ENCODE data around the gene ZCCHC12.

ZCCHC12 gene

DNA sequence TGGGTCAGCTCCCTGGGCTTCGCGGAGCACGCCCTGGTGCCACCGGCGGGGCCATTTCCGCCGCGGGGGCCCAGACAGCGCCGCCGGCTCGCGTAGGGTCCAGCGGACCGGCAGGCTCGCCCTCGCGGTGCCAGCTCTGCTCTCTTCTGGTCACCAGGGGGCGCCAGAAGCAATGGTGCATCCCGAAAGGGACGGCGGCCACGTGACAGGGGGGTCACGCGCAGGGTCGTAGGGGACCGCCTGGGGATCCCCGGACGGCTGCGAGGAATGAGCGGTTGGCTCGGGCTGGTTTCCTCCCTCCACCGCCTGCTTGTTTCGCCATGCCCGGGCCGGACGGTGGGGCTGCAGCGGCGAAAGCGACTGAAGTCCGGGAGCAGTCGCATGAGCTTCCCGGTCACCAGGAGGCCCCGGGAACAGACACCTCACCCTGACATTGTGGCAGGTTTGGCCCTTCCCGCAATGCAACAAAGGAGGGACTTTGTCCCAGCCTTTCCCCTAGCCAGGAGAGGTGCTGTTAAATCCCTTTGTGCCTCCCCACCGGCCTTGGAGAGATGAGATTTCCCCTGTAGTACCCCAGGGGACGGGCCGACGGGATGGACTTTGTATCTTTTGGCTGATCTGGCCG lies 15.8 kb downstream of the ZCCHC12 start:
- Histone ChIP-seq H3K27ac (ENCODE audit: low read depth, low read length) (no peak overlapping the region), H3K27me3 (ENCODE audit: control insufficient read depth, insufficient read depth, low read length) (peaks cover 28% of the 10 kb centered on the region), H3K4me3 (ENCODE audit: low read depth, low read length) (peak overlapping the region; percentile 58), H3K4me1 (ENCODE audit: control insufficient read depth, insufficient read depth, low read length) (peaks cover 12% of the 10 kb centered on the region; the same call in 1 of the 2 replicates), H3K9me3 (ENCODE audit: control insufficient read depth, insufficient read depth, low read depth, low read length) (no peaks in the 10 kb centered on the region), H3K9ac (ENCODE audit: low read length) (peak overlapping the region; percentile 66), H3K36me3 (ENCODE audit: control insufficient read depth, insufficient read depth, low read length) (no peaks in the 10 kb centered on the region)

DNA sequence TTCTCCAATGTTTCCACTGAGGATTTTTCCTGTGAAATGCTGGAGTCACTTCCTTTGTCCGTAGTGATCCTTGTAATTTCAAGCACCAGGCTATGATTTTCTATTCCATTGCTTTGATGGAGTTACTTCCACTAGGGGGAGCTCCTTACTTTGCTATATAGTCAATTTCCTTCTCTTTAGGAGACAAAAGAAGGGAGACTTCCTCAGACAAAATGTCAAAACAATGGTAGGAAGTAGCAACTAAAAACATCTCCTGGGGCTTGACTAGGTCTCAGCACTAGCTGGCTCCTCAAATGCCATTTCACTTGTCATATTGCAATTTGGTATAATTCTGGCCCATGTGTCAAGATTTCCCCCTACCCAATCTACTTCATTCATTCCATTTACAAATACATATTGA lies 24.1 kb downstream of the ZCCHC12 start:
- Histone ChIP-seq H3K9me3 (ENCODE audit: control insufficient read depth, insufficient read depth, low read depth, low read length) (no peaks in the 10 kb centered on the region), H3K36me3 (ENCODE audit: control insufficient read depth, insufficient read depth, low read length) (no peaks in the 10 kb centered on the region), H3K4me3 (ENCODE audit: low read depth, low read length) (no peak overlapping the region), H3K4me1 (ENCODE audit: control insufficient read depth, insufficient read depth, low read length) (no peaks in the 10 kb centered on the region), H3K27me3 (ENCODE audit: control insufficient read depth, insufficient read depth, low read length) (peaks cover 6% of the 10 kb centered on the region; the same call in 1 of the 2 replicates), H3K27ac (ENCODE audit: low read depth, low read length) (no peak overlapping the region), H3K9ac (ENCODE audit: low read length) (no peak overlapping the region)

DNA sequence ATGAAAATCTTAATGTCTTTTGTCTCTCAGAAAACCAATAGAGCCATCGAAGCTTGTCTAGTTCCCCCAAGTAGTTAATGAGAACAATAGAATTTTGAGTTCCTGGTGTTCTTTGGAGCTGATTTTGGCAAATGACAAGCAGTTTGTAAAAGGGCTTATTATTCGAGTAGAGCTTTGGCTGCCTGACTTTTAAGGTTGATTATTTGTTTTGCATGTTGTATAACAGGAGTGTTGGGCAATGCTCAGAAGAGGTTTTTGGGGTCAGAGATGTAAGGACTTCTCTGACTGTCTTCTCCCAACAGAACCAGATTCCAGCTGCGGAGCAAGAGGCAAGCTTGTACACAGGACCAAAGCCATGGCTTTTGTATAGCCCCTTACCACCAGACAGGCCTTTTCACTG lies 30.0 kb downstream of the ZCCHC12 start:
- Histone ChIP-seq H3K9me3 (ENCODE audit: control insufficient read depth, insufficient read depth, low read depth, low read length) (no peaks in the 10 kb centered on the region), H3K27ac (ENCODE audit: low read depth, low read length) (no peak overlapping the region), H3K4me1 (ENCODE audit: control insufficient read depth, insufficient read depth, low read length) (no peaks in the 10 kb centered on the region), H3K4me3 (ENCODE audit: low read depth, low read length) (no peak overlapping the region), H3K9ac (ENCODE audit: low read length) (no peak overlapping the region), H3K36me3 (ENCODE audit: control insufficient read depth, insufficient read depth, low read length) (no peaks in the 10 kb centered on the region), H3K27me3 (ENCODE audit: control insufficient read depth, insufficient read depth, low read length) (peaks cover 9% of the 10 kb centered on the region; the same call in 1 of the 2 replicates)

DNA sequence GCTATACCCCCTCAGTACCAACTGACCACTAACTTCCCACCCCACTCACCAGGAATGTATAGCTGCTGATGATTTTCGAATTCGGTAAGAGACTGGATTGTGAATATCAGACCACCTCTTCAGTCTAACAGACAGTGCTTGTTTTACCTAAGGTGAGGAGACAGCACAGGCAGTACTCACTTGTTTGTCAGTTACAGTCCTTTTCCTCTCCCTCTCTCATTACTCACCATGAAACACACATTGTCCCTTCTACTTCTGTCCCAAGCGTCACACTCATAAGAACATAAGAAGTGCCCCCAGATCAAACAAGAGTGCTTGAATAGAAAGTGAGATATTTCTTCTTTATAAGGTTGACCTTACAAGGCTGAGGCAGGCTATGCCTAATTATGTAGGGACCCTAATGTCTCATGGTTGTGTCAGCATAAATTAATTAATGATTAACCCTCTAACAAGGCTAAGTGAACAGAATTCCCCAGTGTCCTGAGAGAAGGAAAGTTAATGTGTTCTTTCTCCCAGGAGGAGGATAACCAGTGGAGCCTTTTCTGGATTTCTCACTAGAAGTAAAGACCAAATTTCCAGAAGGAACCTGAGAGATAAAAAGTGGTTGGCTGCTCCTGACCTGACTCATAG lies 32.2 kb downstream of the ZCCHC12 start:
- no peak overlapping the region for H3K9ac ChIP-seq (ENCODE audit: low read length)
- no peaks in the 10 kb centered on the region for H3K9me3 ChIP-seq (ENCODE audit: control insufficient read depth, insufficient read depth, low read depth, low read length)
- no peak overlapping the region for H3K4me3 ChIP-seq (ENCODE audit: low read depth, low read length)
- H3K27me3 ChIP-seq (ENCODE audit: control insufficient read depth, insufficient read depth, low read length), result peaks cover 3% of the 10 kb centered on the region; the same call in 1 of the 2 replicates
- H3K27ac ChIP-seq (ENCODE audit: low read depth, low read length), result no peak overlapping the region
- no peaks in the 10 kb centered on the region for H3K36me3 ChIP-seq (ENCODE audit: control insufficient read depth, insufficient read depth, low read length)
- H3K4me1 ChIP-seq (ENCODE audit: control insufficient read depth, insufficient read depth, low read length), result no peaks in the 10 kb centered on the region

DNA sequence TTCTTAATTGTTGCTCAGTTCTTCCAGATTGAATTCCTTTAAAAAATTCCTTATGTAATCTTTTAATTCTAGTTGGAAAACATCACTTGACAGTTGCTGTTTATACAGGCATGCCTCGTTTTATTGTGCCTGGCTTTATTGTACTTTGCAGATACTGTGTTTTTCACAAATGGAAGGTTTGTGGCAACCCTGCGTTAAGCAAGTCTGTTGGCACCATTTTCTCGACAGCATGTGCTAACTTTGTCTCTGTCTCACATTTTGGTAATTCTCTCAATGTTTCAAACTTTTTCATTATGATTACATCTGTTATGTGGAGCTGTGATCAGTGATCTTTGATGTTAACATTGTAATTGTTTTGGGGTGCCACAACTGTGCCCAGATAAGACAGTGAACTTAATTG lies 33.4 kb downstream of the ZCCHC12 start:
- Histone ChIP-seq H3K4me3 (ENCODE audit: low read depth, low read length) (no peak overlapping the region), H3K27ac (ENCODE audit: low read depth, low read length) (no peak overlapping the region), H3K36me3 (ENCODE audit: control insufficient read depth, insufficient read depth, low read length) (no peaks in the 10 kb centered on the region), H3K27me3 (ENCODE audit: control insufficient read depth, insufficient read depth, low read length) (peaks cover 3% of the 10 kb centered on the region; the same call in 1 of the 2 replicates), H3K9ac (ENCODE audit: low read length) (no peak overlapping the region), H3K4me1 (ENCODE audit: control insufficient read depth, insufficient read depth, low read length) (no peaks in the 10 kb centered on the region), H3K9me3 (ENCODE audit: control insufficient read depth, insufficient read depth, low read depth, low read length) (no peaks in the 10 kb centered on the region)

DNA sequence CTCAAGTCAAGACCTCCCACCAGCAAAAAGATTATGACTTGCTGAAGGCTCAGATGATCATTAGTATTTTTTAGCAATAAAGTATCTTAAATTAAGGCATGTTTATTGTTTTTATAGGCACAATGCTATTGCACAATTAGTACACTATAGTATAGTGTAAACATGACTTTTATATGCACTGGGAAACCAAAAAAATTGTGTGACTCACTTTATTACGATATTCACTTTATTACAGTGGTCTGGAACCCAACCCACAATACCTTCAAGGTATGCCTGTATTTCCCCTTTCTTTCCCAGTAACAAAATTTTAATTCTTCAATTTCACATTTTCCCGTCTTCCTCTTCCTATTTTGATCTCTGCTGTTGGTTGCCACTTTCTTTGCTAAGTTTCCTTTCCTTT lies 37.7 kb downstream of the ZCCHC12 start:
- Histone ChIP-seq H3K4me1 (ENCODE audit: control insufficient read depth, insufficient read depth, low read length) (no peaks in the 10 kb centered on the region), H3K9me3 (ENCODE audit: control insufficient read depth, insufficient read depth, low read depth, low read length) (no peaks in the 10 kb centered on the region), H3K9ac (ENCODE audit: low read length) (no peak overlapping the region), H3K4me3 (ENCODE audit: low read depth, low read length) (no peak overlapping the region), H3K27ac (ENCODE audit: low read depth, low read length) (no peak overlapping the region), H3K27me3 (ENCODE audit: control insufficient read depth, insufficient read depth, low read length) (no peaks in the 10 kb centered on the region), H3K36me3 (ENCODE audit: control insufficient read depth, insufficient read depth, low read length) (no peaks in the 10 kb centered on the region)

DNA sequence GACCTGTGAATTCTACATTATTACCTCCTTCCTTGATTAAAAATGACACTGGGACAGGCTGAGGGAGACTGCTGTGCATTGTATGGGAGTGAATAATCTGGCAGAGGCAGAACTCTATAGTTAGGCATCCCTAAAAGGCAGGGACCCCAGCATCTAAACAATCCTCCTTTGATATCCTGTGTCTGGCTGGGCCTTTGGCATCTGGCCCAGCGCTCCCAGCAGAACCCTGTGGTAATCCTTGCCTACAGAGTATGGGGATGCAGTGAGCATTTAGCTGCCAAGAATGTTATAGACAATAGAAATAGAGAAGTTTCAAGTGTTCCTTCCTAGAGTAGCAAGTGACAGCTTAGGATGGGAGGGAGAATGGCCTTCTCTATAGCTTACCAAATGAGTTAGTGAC lies 38.5 kb downstream of the ZCCHC12 start:
- Histone ChIP-seq H3K9ac (ENCODE audit: low read length) (no peak overlapping the region), H3K36me3 (ENCODE audit: control insufficient read depth, insufficient read depth, low read length) (no peaks in the 10 kb centered on the region), H3K27ac (ENCODE audit: low read depth, low read length) (no peak overlapping the region), H3K9me3 (ENCODE audit: control insufficient read depth, insufficient read depth, low read depth, low read length) (no peaks in the 10 kb centered on the region), H3K4me1 (ENCODE audit: control insufficient read depth, insufficient read depth, low read length) (no peaks in the 10 kb centered on the region), H3K4me3 (ENCODE audit: low read depth, low read length) (no peak overlapping the region), H3K27me3 (ENCODE audit: control insufficient read depth, insufficient read depth, low read length) (no peaks in the 10 kb centered on the region)

DNA sequence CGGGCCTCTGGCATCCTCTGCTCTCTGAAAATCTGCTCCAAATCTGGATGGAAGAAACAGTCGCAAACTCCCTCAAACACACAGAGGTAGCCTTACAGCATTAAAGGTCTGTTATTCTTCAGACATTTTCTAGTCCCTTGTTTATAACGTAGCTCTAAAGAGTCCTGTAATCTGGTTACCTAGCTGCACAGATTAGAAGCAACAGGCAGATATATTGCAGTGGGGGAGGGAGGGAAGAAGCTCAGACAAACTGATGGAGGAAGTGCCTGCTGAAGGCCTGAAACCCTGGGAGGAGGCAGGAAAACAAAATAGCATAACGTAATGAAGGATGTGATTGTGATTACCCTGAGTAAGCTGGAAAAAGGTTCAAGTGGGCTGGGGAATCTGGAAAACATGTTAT lies 39.4 kb downstream of the ZCCHC12 start:
- H3K27me3 ChIP-seq (ENCODE audit: control insufficient read depth, insufficient read depth, low read length), result no peaks in the 10 kb centered on the region
- H3K9ac ChIP-seq (ENCODE audit: low read length), result no peak overlapping the region
- H3K36me3 ChIP-seq (ENCODE audit: control insufficient read depth, insufficient read depth, low read length), result no peaks in the 10 kb centered on the region
- H3K4me1 ChIP-seq (ENCODE audit: control insufficient read depth, insufficient read depth, low read length), result no peaks in the 10 kb centered on the region
- no peak overlapping the region for H3K27ac ChIP-seq (ENCODE audit: low read depth, low read length)
- no peaks in the 10 kb centered on the region for H3K9me3 ChIP-seq (ENCODE audit: control insufficient read depth, insufficient read depth, low read depth, low read length)
- no peak overlapping the region for H3K4me3 ChIP-seq (ENCODE audit: low read depth, low read length)

DNA sequence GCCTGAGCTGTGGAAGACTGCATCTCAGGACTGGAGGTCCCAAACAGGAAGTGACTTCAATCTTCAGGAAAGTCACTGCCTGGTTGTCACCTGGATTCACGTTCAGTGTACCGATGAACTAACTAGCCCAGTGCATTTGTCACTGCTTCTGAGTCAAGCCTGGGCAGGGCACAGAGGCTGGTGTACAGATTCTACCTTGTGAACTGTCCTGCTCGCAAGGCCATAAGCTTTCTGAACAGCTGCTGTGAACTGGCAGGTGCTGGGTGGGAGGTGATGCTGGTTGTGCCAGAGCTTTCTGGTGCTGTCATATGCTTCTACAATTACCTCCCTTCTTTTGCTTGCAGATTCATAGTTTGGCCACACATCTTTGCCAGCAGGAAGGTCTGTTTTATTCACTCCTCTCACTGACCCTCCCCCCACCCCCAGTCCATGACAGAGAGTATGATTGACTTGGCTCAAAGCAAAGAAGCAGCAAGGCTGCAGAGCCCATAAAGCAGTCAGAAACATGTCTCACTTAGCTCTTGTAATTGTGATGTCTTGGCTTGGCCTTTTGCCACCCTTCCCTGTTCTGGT lies 40.5 kb downstream of the ZCCHC12 start:
- H3K36me3 ChIP-seq (ENCODE audit: control insufficient read depth, insufficient read depth, low read length), result no peaks in the 10 kb centered on the region
- H3K9ac ChIP-seq (ENCODE audit: low read length), result no peak overlapping the region
- no peak overlapping the region for H3K4me3 ChIP-seq (ENCODE audit: low read depth, low read length)
- no peak overlapping the region for H3K27ac ChIP-seq (ENCODE audit: low read depth, low read length)
- no peaks in the 10 kb centered on the region for H3K9me3 ChIP-seq (ENCODE audit: control insufficient read depth, insufficient read depth, low read depth, low read length)
- no peaks in the 10 kb centered on the region for H3K27me3 ChIP-seq (ENCODE audit: control insufficient read depth, insufficient read depth, low read length)
- H3K4me1 ChIP-seq (ENCODE audit: control insufficient read depth, insufficient read depth, low read length), result no peaks in the 10 kb centered on the region

DNA sequence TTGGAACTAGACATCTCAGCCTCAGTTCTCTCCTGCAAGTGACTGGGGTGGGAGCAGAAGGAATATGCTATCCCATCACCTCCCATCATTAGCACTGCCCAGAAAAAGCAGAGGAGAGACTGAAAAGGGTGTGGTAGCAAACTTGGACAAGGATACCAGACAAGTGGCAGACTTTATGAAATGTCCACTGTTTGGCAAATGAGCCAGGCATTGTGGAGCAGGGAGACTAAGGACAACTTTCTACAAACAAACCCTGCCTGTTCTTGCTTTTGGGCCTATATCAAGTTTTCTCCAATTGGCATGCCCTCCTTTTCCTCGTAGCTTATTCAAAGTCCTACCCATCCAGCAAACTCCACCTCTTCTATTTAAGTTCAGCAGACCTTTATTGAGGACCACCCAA lies 41.6 kb downstream of the ZCCHC12 start:
- H3K27ac ChIP-seq (ENCODE audit: low read depth, low read length), result no peak overlapping the region
- no peaks in the 10 kb centered on the region for H3K36me3 ChIP-seq (ENCODE audit: control insufficient read depth, insufficient read depth, low read length)
- no peaks in the 10 kb centered on the region for H3K27me3 ChIP-seq (ENCODE audit: control insufficient read depth, insufficient read depth, low read length)
- H3K9me3 ChIP-seq (ENCODE audit: control insufficient read depth, insufficient read depth, low read depth, low read length), result no peaks in the 10 kb centered on the region
- H3K4me3 ChIP-seq (ENCODE audit: low read depth, low read length), result no peak overlapping the region
- H3K9ac ChIP-seq (ENCODE audit: low read length), result no peak overlapping the region
- H3K4me1 ChIP-seq (ENCODE audit: control insufficient read depth, insufficient read depth, low read length), result no peaks in the 10 kb centered on the region

DNA sequence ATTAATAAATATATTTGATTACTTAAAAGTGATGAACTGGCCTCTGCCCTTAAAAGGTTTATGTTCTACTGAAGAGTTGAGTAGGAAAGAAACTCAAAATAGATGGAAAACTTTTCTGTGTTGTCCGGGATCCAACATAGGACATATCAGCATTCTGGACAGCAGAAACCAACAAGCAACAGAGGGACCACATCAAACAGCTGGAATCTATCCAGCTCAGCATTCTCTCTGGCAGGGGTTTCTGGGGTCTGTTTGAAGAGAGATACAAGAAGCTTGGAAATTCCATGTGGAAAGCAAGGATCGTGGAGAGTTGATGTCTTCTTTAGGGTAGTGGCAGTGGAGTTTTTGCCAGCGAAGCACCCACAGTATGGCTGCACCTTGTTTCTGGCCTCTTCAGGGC lies 43.6 kb downstream of the ZCCHC12 start:
- no peaks in the 10 kb centered on the region for H3K9me3 ChIP-seq (ENCODE audit: control insufficient read depth, insufficient read depth, low read depth, low read length)
- no peaks in the 10 kb centered on the region for H3K36me3 ChIP-seq (ENCODE audit: control insufficient read depth, insufficient read depth, low read length)
- no peaks in the 10 kb centered on the region for H3K4me1 ChIP-seq (ENCODE audit: control insufficient read depth, insufficient read depth, low read length)

More for the DNA sequence above, 43.6 kb downstream of the ZCCHC12 start:
- Histone ChIP-seq H3K27ac (ENCODE audit: low read depth, low read length) (no peak overlapping the region), H3K4me3 (ENCODE audit: low read depth, low read length) (no peak overlapping the region), H3K9ac (ENCODE audit: low read length) (no peak overlapping the region), H3K27me3 (ENCODE audit: control insufficient read depth, insufficient read depth, low read length) (no peaks in the 10 kb centered on the region)
